HG03442 (cell line): Measurements from ENCODE around the gene CATSPER3.

ENCODE experiments used
- ATAC-seq: cut with Tn5 transposase; IDR thresholded peaks from one replicate; pipeline ENCODE4 v1.9.1; 2021; ENCODE audit warnings: mild to moderate bottlenecking, moderate library complexity; ENCODE audit not compliant: unreplicated experiment

CATSPER3 gene

GRCh38 chr5:134967607-134968006, at the start of gene CATSPER3:
TSS of gene CATSPER3 (plus strand) at chr5:134967907. CDS start at chr5:134967992, 85 bp downstream.
- no peak for ATAC-seq

GRCh38 chr5:134918861-134919260, 48.8 kb upstream of the CATSPER3 start:
- no peak for ATAC-seq

- ATAC-seq, result no peak
These were observed 46.7 kb upstream of the CATSPER3 start for GRCh38 chr5:134920848-134921575.

GRCh38 chr5:134932508-134932907, 35.2 kb upstream of the CATSPER3 start:
- no peak for ATAC-seq

GRCh38 chr5:134934202-134934601, 33.5 kb upstream of the CATSPER3 start:
- no peak for ATAC-seq

- ATAC-seq, result no peak
These were observed 31.8 kb upstream of the CATSPER3 start for GRCh38 chr5:134935711-134936602.

- no peak for ATAC-seq
These were observed 30.2 kb upstream of the CATSPER3 start for GRCh38 chr5:134937526-134937925.

- no peak for ATAC-seq
These were observed 29.7 kb upstream of the CATSPER3 start for GRCh38 chr5:134938030-134938429.

- ATAC-seq, result no peak
These were observed 28.2 kb upstream of the CATSPER3 start for GRCh38 chr5:134939500-134939899.

- ATAC-seq, result no peak
These were observed 24.2 kb upstream of the CATSPER3 start for GRCh38 chr5:134943547-134943946.

GRCh38 chr5:134944630-134945029, 23.1 kb upstream of the CATSPER3 start:
- no peak for ATAC-seq

GRCh38 chr5:134945041-134945440, 22.7 kb upstream of the CATSPER3 start:
- no peak for ATAC-seq

- no peak for ATAC-seq
These were observed 18.8 kb upstream of the CATSPER3 start for GRCh38 chr5:134948911-134949310.

- no peak for ATAC-seq
These were observed 18.4 kb upstream of the CATSPER3 start for GRCh38 chr5:134949316-134949715.

- no peak for ATAC-seq
These were observed 9.6 kb upstream of the CATSPER3 start for GRCh38 chr5:134957920-134958608.

GRCh38 chr5:134958755-134959154, 9.0 kb upstream of the CATSPER3 start:
- no peak for ATAC-seq

GRCh38 chr5:134963098-134963497, 4.6 kb upstream of the CATSPER3 start:
- ATAC-seq, result no peak

GRCh38 chr5:134964359-134965270, 3.1 kb upstream of the CATSPER3 start:
- no peak for ATAC-seq

- ATAC-seq, result no peak
These were observed 2.4 kb upstream of the CATSPER3 start for GRCh38 chr5:134965271-134965825.

GRCh38 chr5:134968055-134968454, 348 bp downstream of the CATSPER3 start:
- ATAC-seq, result no peak
